ENCODE measurements around the gene RGS6. TPM values are rescaled to one million over a fixed set of nuclear protein-coding genes. Genes with fewer than 3 reads are reported as not detected.

RGS6 gene
- total RNA-seq, 1 donor from 2014 or later, result 0.34 TPM

- Mint-ChIP-seq H3K4me1 (ENCODE audit: low read depth, unreplicated experiment) (peaks cover 10% of the 10 kb centered on the region), H3K4me3 (ENCODE audit: unreplicated experiment) (no peak overlapping the region), H3K27ac (ENCODE audit: unreplicated experiment) (no peak overlapping the region), H3K9me3 (ENCODE audit: unreplicated experiment) (peaks cover 2% of the 10 kb centered on the region), H3K36me3 (ENCODE audit: low read depth, unreplicated experiment) (no peaks in the 10 kb centered on the region), H3K27me3 (ENCODE audit: low read depth, unreplicated experiment) (no peaks in the 10 kb centered on the region)
- Histone ChIP-seq H2AFZ (ENCODE audit: low read depth, low read length) (no peak overlapping the region), H3K27me3 (ENCODE audit: insufficient read depth, low read length) (no peaks in the 10 kb centered on the region), H3K36me3 (ENCODE audit: insufficient read depth, low read length) (no peaks in the 10 kb centered on the region), H4K20me1 (ENCODE audit: insufficient read depth, low read length) (no peaks in the 10 kb centered on the region), H3K9ac (ENCODE audit: low read length) (no peak overlapping the region), H3K4me3 (ENCODE audit: insufficient read depth, low read depth, low read length) (no peak overlapping the region), H3K27ac (ENCODE audit: low read depth, low read length) (no peak overlapping the region), H3K4me1 (ENCODE audit: insufficient read depth, low read length) (no peaks in the 10 kb centered on the region), H3K79me2 (ENCODE audit: insufficient read depth, low read length) (no peaks in the 10 kb centered on the region), H3K9me3 (ENCODE audit: insufficient read depth, low read depth, low read length) (no peaks in the 10 kb centered on the region), H3K4me2 (ENCODE audit: low read length) (no peak overlapping the region)
- no peak for DNase-seq (ENCODE audit: low read depth)
- TF ChIP-seq EZH2 (IDR thresholded peaks at IDR 0.05; ENCODE audit: insufficient read depth, low read length) (no peak), CTCF (IDR thresholded peaks at IDR 0.05; ENCODE audit: insufficient read depth, low read depth, low read length) (no peak)
- FAIRE-seq, result no peak
Measured at GRCh38 chr14:72049462-72049861, 117.2 kb downstream of the RGS6 start.

DNA sequence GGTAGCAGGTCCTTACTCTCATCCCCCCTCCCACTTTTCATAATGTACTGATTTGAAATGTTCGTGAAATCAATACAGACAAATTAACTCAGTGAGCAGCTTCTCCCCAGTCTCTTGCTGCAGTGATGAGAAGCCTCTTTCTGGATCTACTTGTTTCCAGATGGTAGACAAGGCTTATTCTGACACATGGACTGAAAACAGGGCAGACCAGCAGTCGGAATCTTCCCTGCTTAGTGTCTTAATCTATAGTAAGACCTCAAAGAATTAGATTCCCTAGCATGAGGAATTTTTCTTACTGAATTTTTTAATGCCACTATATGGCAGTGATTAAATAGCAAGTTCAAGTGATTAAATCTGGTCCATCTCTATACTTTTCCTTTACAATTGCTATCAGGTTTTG is 120.1 kb downstream of the RGS6 start:
- Mint-ChIP-seq H3K4me3 (ENCODE audit: unreplicated experiment) (no peak overlapping the region), H3K9me3 (ENCODE audit: unreplicated experiment) (peaks cover 2% of the 10 kb centered on the region), H3K27ac (ENCODE audit: unreplicated experiment) (no peak overlapping the region), H3K36me3 (ENCODE audit: low read depth, unreplicated experiment) (no peaks in the 10 kb centered on the region), H3K27me3 (ENCODE audit: low read depth, unreplicated experiment) (no peaks in the 10 kb centered on the region), H3K4me1 (ENCODE audit: low read depth, unreplicated experiment) (peaks cover 12% of the 10 kb centered on the region)
- H3K4me1 ChIP-seq (ENCODE audit: insufficient read depth, low read length), result no peaks in the 10 kb centered on the region
- no peak overlapping the region for H2AFZ ChIP-seq (ENCODE audit: low read depth, low read length)
- H3K9ac ChIP-seq (ENCODE audit: low read length), result no peak overlapping the region
- no peak for FAIRE-seq
- no peaks in the 10 kb centered on the region for H3K79me2 ChIP-seq (ENCODE audit: insufficient read depth, low read length)
- no peak for DNase-seq (ENCODE audit: low read depth)
- H4K20me1 ChIP-seq (ENCODE audit: insufficient read depth, low read length), result no peaks in the 10 kb centered on the region
- no peaks in the 10 kb centered on the region for H3K36me3 ChIP-seq (ENCODE audit: insufficient read depth, low read length)
- TF ChIP-seq EZH2 (IDR thresholded peaks at IDR 0.05; ENCODE audit: insufficient read depth, low read length), result no peak
- TF ChIP-seq CTCF (IDR thresholded peaks at IDR 0.05; ENCODE audit: insufficient read depth, low read depth, low read length), result no peak
- H3K4me3 ChIP-seq (ENCODE audit: insufficient read depth, low read depth, low read length), result no peak overlapping the region
- H3K27me3 ChIP-seq (ENCODE audit: insufficient read depth, low read length), result no peaks in the 10 kb centered on the region
- no peak overlapping the region for H3K27ac ChIP-seq (ENCODE audit: low read depth, low read length)
- no peaks in the 10 kb centered on the region for H3K9me3 ChIP-seq (ENCODE audit: insufficient read depth, low read depth, low read length)
- H3K4me2 ChIP-seq (ENCODE audit: low read length), result no peak overlapping the region

DNA sequence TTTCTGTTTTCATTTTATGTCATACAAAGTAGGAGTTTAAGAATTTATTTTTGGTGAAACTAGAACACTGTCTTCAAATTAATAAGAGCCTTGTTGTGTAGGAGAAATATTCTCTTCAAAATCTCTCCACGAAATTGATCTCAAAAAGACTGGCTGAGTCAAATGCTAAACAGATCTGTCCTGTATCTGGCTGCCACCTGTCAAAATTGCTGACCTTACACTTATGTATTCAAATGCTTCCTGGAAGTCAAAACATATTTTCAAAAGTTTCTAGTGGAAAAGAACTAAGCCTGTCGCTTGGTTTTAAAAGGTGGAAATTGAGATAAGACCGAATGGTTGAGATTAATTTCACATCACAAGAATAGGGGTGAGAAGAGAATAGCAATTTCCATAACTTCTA is 121.4 kb downstream of the RGS6 start:
- TF ChIP-seq EZH2 (IDR thresholded peaks at IDR 0.05; ENCODE audit: insufficient read depth, low read length) (no peak), CTCF (IDR thresholded peaks at IDR 0.05; ENCODE audit: insufficient read depth, low read depth, low read length) (no peak)
- H3K27ac Mint-ChIP-seq (ENCODE audit: unreplicated experiment), result no peak overlapping the region
- H2AFZ ChIP-seq (ENCODE audit: low read depth, low read length), result no peak overlapping the region
- no peak overlapping the region for H3K9ac ChIP-seq (ENCODE audit: low read length)
- FAIRE-seq (no peak), DNase-seq (ENCODE audit: low read depth) (no peak)
- H3K4me3 ChIP-seq (ENCODE audit: insufficient read depth, low read depth, low read length), result no peak overlapping the region
- no peaks in the 10 kb centered on the region for H3K36me3 Mint-ChIP-seq (ENCODE audit: low read depth, unreplicated experiment)
- no peak overlapping the region for H3K27ac ChIP-seq (ENCODE audit: low read depth, low read length)
- no peak overlapping the region for H3K4me2 ChIP-seq (ENCODE audit: low read length)
- H3K9me3 ChIP-seq (ENCODE audit: insufficient read depth, low read depth, low read length), result no peaks in the 10 kb centered on the region
- no peaks in the 10 kb centered on the region for H3K27me3 ChIP-seq (ENCODE audit: insufficient read depth, low read length)
- H3K27me3 Mint-ChIP-seq (ENCODE audit: low read depth, unreplicated experiment), result no peaks in the 10 kb centered on the region
- no peak overlapping the region for H3K4me3 Mint-ChIP-seq (ENCODE audit: unreplicated experiment)
- H3K9me3 Mint-ChIP-seq (ENCODE audit: unreplicated experiment), result peaks cover 2% of the 10 kb centered on the region
- H4K20me1 ChIP-seq (ENCODE audit: insufficient read depth, low read length), result no peaks in the 10 kb centered on the region
- H3K4me1 ChIP-seq (ENCODE audit: insufficient read depth, low read length), result no peaks in the 10 kb centered on the region
- H3K4me1 Mint-ChIP-seq (ENCODE audit: low read depth, unreplicated experiment), result peaks cover 12% of the 10 kb centered on the region
- no peaks in the 10 kb centered on the region for H3K79me2 ChIP-seq (ENCODE audit: insufficient read depth, low read length)
- H3K36me3 ChIP-seq (ENCODE audit: insufficient read depth, low read length), result no peaks in the 10 kb centered on the region

Data from astrocyte (in vitro differentiated cells and primary cell).